ENCODE results near the gene IQCH.

Gene IQCH

DNA sequence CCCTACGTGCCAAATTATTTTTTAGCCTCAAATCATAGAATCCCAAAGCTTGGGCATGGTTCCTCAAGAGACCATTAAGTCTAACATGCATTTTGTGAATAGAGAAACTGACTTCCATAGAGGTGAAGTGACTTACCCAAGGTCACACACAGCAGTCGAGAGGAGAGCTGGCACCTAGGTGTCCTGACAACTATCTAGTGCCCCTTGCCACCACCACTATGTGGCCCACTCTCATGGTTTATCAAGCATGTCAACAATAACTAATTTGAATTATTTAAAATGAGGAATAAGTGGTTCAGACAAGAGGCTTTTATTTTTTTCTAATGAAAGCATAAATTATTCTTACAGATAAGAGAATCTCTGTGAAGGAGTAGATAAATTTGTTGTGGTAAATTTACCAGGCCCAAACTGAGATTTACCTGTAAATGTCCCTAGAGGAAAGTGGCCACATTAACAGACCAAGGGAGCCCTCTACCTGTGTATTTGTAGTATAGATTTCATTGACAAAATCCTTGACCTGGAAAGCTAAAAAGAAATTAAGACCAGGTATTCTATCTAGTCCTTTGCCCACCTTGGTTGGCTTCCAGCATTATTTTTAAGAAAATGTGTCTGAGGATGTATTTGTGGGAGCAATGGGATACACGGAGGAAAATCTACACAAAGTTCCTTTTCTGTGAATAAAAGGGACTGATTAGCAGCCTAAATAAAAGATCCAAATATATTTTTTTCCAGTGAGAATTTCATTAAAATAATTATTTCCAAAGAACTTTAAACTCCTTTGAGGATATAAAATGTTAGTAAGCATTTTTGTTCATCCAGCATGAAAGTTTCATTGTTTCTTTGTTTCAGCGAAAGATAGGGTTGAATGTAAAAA, 49.1 kb downstream of the IQCH start:
- no peak for DNase-seq

DNA sequence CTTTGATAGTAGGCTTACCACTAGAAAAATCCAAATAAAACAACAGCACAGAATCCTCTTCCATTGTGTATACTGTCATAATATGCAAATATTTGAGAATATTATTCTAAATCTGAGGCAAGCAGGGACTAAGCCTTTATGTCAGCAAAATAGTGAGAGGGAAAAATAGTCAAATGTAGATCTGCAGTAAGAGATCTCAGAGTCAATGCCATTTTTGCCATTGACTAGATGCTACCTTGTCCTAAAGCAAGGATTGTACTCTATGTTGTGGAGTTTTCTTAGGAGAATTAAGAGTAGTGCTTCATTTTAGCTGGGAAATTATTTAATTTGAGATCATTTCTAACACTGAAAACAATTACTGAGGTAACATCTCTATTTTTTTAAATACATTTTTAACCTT, 50.2 kb downstream of the IQCH start:
- no peak for DNase-seq

DNA sequence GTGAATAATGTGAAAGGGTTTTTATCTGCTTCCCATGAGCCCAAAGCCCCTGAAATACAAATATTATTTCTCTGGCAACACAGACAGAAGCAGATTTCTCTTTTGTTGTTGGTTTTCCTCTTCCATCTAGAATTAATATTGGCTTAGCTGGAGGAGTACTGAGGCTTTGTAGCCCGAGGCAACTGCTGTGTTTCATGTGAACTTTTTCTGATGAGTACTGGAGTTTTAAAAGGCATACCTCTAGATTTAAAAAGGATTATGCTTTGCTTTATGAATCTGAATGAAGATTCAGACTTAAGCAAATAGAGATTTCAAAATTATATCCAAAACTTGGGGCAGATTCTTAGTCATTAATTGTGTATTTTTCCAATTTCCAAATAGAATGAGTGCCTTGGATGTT, 50.9 kb downstream of the IQCH start:
- DNase-seq: no peak

DNA sequence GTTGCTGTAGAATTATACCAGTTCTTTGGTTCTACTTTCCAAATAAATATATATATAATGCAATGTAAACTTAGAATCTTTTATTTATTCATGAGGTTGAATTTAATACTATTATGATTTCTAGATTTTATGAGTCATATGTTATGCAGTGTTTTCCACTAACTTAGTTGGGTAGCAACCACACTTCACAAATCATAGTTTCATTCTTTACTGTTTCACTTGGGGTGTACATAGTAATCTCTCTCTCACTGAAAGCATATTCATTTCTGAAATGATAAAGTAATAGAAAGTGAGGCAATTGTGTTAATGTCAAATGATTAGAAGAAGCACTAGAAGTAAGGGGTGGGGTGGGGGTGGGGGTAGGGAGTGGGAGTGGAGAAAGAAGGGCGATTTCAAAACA, 52.6 kb downstream of the IQCH start:
- no peak for DNase-seq

DNA sequence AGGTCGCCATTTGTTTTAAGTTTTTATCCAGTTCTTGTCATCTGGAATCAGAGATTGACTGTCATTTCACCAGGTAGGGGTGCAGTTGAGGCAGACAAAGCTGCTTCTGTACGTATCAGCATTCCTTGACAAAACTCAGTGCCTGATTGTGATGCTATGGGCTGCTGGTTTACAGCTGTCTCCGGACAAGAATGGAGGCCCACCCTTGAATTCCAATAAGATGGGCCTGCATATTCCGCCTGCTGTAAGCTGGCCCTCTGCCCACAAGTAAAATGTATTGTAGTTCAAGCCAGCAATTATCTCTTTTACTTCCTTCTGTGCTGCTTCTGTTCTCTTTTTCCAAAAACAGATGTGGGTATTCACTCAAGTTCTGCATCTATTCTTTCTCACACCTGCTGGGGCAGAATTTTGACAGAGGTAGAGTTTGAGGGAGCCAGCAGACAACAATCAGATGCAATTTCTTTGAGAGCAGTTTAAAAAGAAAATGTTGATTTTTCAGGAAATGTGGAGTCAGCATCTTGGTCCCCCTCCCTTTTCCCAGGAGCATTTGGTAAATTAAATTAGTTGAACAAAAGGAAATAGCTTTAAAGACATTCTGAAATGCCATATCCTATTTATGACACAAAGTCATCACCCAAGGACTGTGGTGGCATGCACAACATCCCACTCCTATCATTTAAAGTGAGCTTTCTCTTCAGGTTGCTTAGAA, 53.5 kb downstream of the IQCH start:
- no peak for DNase-seq

DNA sequence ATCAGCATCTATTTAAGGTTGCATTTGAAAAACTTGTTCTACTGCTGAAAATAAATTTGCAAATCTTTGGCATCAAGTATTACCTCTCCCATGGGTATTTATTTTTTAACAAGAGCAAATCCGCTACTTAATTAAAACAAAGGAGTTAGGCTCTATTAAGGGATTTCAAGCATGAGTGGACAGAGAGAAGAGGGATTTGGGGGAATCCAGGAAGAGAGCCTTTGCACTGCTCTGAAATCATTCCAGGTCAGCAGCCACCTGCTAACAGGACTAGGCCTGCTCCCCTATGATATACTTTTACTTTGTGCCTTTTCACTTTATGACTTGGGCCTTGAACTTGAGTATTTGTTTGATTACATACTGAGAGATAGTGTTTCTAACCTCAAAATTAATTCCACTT, 57.1 kb downstream of the IQCH start:
- no peak for DNase-seq

DNA sequence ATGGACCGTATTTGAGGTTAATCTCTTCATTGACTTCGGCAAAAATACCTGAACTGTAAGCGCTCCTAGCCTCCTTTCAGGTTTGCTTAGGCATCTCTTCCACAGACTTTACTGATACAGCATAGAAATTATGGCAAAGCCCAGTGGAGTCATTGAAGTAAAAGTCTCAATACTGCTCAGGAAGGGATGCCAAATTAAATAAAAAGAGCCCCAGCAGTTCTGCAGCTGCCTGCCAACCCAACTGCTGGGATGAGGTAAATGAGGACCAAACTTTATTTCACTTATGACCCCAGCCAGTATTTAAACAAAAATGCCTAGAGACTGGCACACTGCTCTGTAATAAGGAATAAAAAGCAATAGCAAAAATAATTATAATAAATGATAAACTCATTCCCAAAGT, 65.4 kb downstream of the IQCH start:
- DNase-seq: no peak

DNA sequence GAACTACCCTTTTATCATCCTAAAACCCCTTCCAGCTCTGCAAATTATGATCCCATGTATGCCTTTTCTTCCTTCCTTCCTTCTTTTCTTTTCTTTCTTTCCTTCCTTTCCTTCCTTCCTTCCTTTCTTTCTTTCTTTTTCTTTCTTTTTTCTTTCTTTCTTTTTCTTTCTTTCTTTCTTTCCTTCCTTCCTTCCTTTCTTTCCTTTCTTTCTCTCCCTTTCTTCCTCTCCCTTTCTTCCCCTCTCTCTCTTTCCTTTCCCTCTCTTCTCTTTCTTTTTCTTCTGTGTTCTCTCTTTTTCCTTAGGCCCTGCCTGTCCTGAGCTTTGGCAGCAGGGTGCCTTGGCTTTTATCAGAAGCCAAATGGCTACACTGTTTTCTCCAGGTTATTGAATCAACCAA, 66.8 kb downstream of the IQCH start:
- no peak for DNase-seq

DNA sequence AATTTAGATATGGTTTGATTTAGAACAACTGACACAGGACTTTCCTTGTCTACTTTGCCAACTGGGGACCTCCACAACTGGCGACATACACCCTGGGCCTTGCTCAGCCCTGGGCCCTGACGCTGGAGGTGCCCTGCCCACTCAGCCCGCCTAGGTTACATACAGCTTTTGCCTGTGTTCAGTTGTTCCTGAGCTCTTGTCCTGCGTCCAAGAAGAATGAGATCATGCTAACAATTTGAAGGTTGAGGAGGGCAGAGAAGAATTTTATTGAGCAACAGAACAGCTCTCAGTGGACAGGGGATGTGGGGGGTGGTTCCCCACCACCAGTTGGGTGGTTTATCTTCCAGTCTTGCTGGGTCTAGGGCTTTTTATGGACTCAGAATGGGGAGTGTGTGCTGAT, 67.9 kb downstream of the IQCH start:
- no peak for DNase-seq

DNA sequence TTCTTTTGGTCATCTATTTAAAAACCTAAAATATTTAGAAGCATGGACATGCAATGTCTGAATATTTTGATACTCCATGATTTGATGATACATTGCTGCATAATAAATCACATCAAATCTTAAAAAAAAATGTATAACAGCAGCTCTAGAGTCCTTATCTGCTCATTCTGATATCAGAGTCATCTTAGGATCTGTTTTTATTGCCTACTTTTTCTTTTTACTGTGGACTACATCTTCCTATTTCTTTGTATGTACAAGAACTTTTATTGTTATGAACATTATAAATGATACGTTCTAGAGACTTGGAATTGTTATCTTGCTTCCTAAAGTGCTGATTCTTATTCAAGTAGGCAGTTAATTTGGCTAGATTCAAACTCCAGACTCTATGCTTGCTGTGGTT, 72.7 kb downstream of the IQCH start:
- DNase-seq: no peak

DNA sequence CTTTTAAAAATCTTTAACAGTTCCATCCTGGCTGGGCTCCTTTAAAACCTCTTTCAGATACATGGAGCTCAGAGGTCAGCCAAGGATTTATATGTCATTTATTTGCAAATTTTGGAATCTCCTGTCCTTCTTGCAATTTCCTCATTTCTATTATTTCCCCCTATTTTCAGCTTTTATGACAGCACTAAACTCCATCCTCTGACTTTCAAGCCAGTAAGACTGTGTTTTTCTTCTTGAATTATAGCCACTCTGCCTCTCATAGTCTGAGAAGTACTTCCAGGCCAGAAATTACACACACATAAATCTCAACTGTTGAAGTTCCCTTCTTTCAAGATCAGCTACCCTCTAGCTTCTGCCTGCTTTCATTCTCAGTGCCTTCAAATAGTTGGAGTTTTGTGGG, 73.2 kb downstream of the IQCH start:
- no peak for DNase-seq

DNA sequence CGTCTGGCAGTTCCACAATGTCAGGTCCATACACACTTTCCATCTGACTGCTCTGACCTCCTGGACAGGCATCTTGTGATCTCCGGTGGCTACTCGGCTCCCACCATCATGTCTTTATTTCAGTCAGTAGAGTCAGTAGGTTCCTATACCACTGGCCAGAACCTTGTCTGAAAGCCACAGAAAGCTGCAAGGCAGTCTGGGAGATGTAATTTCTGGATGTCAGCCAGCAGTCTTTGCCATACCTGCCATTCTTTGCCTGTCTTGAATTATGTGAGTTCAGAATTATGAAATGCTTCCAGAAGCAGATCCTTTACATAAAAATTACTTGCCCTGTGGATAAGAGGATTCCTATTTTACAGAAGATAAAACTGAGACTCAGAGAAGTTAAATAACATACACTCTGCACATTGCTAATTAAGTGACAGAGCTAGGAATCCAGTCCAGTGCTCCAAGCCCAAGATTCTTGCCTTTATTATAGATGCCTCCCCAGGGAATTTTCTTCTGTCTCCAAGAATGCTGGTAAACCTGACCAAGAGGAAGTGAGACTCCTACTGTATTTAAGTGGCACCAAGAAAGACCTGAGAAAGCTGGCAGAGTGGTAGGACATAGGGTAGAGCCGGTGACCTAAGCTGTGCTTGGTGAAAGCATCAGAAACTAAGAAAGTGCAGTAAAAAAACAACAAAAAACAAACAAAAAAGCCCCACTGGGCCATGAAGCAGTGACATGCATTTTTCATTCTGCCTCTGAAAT, 75.6 kb downstream of the IQCH start:
- DNase-seq: no peak

DNA sequence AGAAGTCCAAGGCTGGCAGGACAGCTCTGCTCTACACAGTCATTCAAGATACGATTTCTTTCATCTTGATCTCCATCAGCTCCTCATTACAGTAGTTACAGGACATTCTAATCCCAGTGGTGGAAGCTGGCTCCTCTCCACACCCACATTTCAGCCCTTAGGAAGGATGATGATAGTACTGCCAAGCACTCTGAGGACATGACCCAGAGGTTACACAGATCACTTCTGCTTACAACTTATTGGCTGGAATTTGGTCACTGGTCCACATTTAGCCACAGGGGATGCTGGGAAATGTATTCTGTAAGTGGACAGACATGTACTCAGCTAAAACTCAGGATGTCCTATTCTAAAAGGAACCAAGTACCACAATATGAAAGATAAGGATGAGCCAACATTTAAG, 77.1 kb downstream of the IQCH start:
- no peak for DNase-seq

DNA sequence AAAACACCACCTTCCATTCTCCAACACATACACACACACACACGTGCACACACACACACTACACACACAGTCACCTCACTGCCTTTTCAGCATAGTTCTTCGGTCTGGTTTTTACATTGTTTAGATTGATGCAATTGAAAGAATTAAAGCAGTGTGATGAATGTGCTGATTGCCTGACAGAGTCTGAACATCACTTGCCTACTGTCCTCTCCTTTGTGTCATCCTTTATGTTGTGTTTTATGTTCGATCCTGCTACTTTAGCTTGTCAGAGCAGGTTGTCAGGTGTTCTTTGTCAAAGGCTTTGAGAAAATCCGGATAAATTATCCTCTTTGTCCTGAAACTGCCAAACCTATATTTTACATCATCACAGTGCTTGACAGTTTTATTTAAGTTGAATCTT, 80.4 kb downstream of the IQCH start:
- DNase-seq: no peak

DNA sequence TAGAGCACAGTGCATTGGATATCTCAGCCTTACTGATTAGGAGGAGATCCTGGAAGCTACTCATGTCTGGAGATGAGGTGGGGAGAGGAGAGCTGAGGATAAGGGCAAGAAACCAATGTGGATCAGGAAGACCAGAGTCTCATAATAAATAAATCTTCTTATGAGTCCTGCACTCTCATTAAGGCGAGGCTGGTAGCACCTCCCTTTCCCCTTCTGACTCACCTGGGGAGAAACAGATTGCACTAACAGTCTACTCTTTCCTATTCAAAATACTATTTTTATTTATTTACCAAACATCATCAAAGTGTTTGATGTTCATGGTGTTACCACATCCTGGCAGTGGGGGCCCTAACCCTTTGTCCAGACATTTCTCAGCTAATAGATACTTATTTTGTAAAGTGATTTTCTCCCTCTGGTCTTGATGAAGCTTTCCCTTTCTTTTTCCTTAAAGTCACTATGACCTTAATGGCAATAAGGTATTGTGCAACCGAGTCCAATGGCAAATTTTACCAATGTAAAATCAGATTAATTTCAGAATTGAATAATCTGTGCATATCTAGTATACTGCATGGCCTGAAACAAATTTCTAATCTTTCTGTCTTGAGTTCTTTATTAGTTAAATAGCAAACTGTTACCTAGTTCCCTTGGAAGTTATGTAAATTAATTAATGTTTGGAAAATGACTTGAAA, 81.1 kb downstream of the IQCH start:
- no peak for DNase-seq

DNA sequence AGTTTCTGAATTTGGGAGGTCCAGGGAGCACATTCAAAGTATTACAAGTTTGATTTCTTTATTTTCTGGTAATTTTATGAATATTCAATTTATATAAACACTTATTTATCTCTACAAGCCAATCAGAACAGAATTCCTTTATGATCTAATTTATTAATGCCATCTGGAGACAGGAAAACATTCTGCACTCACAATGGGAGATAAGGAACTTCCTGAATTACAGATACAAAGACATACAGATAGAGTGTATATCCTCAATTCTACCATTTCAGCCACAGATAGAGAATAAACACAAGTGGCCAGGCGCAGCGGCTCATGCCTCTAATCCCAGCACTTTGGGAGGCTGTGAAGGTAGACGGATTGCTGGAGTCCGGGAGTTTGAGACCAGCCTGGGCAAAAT, 86.0 kb downstream of the IQCH start:
- DNase-seq: no peak

DNA sequence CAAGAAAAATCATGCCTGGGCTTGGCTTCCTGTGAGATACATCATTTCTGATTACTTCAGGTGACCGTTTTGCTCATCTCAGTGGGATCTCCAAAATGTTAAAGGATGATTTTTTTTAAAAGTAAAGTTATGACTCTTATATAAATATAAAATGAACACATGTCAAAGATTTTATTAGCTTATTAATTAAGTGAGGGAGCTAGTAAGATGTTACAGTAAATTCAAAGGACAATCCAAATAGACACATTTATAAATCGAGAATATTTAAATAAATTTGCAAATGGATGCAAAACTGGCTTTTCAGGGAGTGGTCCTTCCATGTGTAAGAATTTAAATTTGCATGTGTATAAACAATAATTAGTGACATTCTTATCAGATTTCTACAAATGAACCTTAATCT, 87.0 kb downstream of the IQCH start:
- no peak for DNase-seq

DNA sequence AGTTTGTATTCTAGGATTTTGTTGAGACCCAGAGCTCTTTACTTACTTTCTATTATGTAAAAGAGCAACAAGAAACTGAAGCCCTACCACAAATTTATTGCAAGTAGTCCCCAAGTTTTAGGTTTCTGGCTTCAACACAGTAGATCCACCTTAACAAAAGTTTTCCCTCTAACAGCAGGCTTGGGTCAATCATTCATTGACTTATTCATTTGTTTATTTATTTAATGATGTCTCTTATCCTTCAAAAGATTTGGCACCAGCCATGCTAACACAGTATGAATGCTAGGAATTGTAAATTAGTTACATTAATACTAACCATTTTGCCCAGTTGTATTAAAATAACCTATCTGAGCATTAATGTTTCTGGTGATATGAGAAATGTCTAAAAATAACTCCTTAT, 88.6 kb downstream of the IQCH start:
- DNase-seq: no peak

DNA sequence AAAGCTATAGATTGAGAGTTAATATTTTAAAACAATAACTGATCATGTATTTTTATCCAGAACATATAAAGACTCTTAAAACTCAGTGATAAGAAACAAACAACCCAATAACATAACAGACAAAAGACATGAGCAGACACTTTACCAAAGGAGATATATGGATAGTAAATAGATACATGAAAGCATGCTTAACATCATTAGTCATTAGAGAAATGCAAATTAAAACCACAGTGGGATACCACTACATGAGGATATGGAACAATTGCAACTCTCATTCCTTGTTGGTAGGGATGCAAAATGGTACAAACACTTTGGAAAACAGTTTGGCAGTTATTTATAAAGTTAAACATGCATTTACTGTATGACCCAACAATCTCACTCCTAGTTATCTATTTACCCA, 95.0 kb downstream of the IQCH start:
- no peak for DNase-seq

DNA sequence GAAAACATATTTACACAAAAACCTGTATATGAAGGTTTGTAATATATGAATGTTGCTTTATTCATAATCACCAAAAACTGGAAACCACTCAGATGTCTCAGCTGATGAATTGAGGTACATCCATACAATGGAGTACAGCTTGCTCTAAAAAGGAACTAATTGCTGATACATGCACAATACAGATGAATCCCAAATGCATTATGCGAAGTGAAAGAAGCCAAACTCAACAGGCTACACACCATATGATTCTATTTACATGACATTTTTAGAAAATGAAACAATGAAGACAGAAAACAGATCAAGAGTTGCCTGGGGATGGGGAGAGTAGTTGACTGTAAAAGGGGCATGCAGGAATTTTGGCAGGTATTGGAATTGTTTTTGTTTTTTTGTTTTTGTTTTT, 95.5 kb downstream of the IQCH start:
- no peak for DNase-seq

DNA sequence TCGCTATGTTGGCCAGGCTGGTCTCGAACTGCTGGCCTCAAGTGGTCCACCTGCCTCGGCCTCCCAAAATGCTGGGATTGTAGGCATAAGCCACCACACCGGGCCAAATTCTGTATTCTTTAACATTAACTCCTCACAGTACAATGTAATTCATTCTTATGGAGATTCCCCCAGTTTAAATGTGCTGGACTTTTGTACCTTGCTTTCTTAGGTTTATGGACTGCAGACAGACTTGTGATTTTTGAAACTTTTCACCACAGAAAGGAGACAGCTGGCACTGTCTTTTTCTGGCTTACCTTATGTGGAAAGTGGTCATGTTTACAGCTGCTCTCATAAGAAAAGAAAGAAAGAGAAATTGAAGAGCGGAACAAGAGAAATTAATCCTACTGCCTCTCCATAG, 103.8 kb downstream of the IQCH start:
- DNase-seq: no peak

DNA sequence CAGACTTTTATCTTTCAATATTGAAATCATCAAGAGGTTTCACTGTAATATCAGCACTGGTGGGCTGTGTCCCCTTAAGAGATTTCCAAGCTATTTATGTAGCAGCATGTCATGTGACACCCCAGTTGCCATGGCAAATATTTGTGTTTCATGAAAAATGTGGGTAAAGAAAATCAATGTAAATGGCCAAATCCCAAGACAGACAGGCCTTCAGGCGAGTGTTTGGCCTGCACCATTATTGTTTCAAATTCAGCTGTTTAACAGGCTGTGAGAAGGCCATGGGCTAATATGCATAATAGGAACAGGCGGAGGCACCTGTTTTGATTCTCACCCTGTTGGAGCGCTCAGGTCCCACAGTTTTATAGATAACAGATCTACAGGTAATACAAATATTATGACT, 104.2 kb downstream of the IQCH start:
- DNase-seq: no peak

DNA sequence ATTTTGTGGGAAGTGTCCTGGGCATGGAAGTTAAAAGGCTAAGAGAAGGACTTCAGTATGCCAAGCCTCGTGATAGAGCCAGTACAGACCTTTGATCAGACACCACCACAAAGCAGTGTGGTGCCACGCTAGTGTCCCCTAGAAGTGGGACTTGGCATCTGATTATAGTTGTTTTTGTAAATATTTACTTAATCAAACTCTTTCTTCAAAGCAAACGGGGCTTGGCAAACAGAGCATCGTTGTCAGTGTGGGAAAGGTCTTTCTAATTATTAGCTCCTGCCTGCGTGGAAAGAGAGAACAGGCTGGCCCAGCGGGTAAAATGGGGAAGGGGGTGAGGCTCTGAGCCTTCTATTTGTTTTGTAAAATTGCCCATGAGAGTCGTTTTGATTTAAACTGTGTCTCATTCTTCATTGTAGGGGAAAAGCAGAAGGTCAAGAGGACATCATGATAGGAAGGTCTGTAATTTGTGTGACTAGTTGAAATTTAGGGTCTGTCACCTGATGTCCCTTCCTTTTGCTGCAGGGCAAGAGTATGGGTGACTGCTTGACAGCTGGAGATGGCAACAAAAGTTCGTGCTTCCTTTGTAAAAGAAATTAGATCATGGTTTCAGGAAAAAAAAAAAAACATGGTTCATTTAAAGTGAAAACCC, 105.0 kb downstream of the IQCH start:
- DNase-seq: no peak

Data from activated effector memory CD4-positive, alpha-beta T cell treated with anti-CD3 and anti-CD28 coated beads, Interleukin-2, amount 50 U/mL, for 16 hours (primary cell).